Small intestine (tissue), 7 donors: ENCODE results near the gene APOF. TPM values are rescaled to one million over a fixed set of nuclear protein-coding genes. Genes with fewer than 3 reads are reported as not detected.
"Not testable (repeated sequence)": the region's sequence is repeated elsewhere in the genome, so short reads cannot be mapped to it uniquely, and the experiment has no call there.

Experiments
- DNase-seq, 2 donors: peaks; one replicate each; pipeline versions ENCODE4 v3.0.0 to v3.0.0-alpha.2; 2013
- FAIRE-seq: peaks from 2 replicates; lab custom pipeline; 2012; peaks lifted over from hg19 to GRCh38; lab: Jason Lieb, UNC
- H3K27ac ChIP-seq, 3 donors: one replicate each; pipeline ENCODE4 v1.5.1; 2013; ENCODE audit warnings: low read length in 2 of 3, mild to moderate bottlenecking in 2 of 3, control low read depth in 1 of 3, inconsistent platforms in 1 of 3, low read depth in 1 of 3, moderate library complexity in 1 of 3
- H3K27me3 ChIP-seq, 3 donors: one replicate each; pipeline ENCODE4 v1.6.1; 2013; ENCODE audit warnings: low read length in 3 of 3, inconsistent platforms in 1 of 3; ENCODE audit not compliant: control insufficient read depth in 3 of 3, insufficient read depth in 3 of 3
- H3K36me3 ChIP-seq, 3 donors: one replicate each; pipeline ENCODE4 v1.6.1; 2013; ENCODE audit warnings: low read length in 3 of 3, inconsistent platforms in 1 of 3, low read depth in 1 of 3, mild to moderate bottlenecking in 1 of 3, moderate library complexity in 1 of 3; ENCODE audit not compliant: control insufficient read depth in 3 of 3, insufficient read depth in 2 of 3
- H3K4me1 ChIP-seq, 3 donors: one replicate each; pipeline ENCODE4 v1.6.1; 2013; ENCODE audit warnings: low read length in 2 of 3, inconsistent platforms in 1 of 3, low read depth in 1 of 3, mild to moderate bottlenecking in 1 of 3, moderate library complexity in 1 of 3; ENCODE audit not compliant: control insufficient read depth in 3 of 3, insufficient read depth in 2 of 3
- H3K4me3 ChIP-seq, 3 donors: one replicate each; pipeline ENCODE4 v1.5.1; 2013; ENCODE audit warnings: low read length in 3 of 3, control low read depth in 1 of 3, inconsistent platforms in 1 of 3, low read depth in 1 of 3, mild to moderate bottlenecking in 1 of 3, moderate library complexity in 1 of 3
- H3K9me3 ChIP-seq, 2 donors: one replicate each; pipeline ENCODE4 v1.6.1; 2013; ENCODE audit warnings: low read depth in 1 of 2, low read length in 1 of 2; ENCODE audit not compliant: control insufficient read depth in 2 of 2, insufficient read depth in 1 of 2
- WGBS, 3 donors: extraction: QIAGEN DNeasy Blood & Tissue Kit; methylation state at CpG; one replicate each; pipeline ENCODE4 v1.1.7; 2013; 5-methylcytosine and 5-hydroxymethylcytosine counted together
- polyA plus RNA-seq, 4 donors: library from polyadenylated mRNA; stranded (reverse) in 3 of 4; unstranded in 1 of 4; fragments of 200-250 nt in 3 of 4; fragments of 120-200 nt in 1 of 4; gene quantifications; one replicate each; pipeline versions ENCODE4 v1.2.1 to v1.2.3, GENCODE V29; 2013
- donor health status: healthy with polysubstance abuse.
- donor health status: control.
- donor health status: control.
- donor health status: Bipolar disorder and iron deficiency.
- donor health status: healthy.

APOF gene
- polyA plus RNA-seq, 4 donors = 0.19 TPM; not detected in 3

DNA sequence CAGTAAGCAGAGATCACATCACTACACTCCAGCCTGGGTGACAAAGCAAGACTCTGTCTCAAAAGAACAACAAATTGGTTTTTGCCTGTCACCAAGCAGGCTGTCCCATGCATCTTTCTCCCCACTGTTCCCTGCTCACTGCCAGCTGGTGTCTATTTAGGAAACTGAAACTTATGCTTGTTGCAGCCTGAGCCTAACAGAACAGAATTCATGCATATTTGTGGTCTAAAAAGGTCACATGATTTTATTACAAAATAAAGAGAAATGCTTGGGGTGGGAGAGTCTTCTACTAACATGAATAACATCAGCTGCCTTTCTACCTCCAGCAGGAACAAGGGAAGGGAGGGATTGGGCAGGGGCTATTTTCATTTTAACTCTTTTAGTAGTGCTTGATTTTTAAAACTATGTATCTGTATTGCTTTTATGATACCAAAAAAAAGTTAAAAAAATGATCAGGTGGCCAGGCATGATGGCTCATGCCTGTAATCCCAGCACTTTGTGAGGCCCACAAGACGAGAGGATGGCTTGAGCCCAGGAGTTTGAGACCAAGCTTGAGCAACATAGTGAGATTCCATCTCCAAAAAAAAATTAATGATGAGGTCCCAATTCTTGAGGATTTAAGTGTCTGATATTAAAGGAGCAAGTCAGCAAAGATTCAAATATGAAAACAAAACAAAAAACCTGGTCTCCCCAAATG is 3.7 kb downstream of the APOF start:
- H3K27ac ChIP-seq = peak overlapping the region in 2 of 3 donors; percentile 74 to 91
- DNase-seq (peak in 1 of 2 donors; percentile 24), FAIRE-seq (no peak)
- H3K27me3 ChIP-seq = no peaks in the 10 kb centered on the region
- 0 to 19% (median 2%) methylated on average over 1 of the region's 1 CpG for WGBS, 3 donors
- no peaks in the 10 kb centered on the region for H3K9me3 ChIP-seq
- H3K4me1 ChIP-seq = no peaks in the 10 kb centered on the region
- H3K36me3 ChIP-seq = peaks cover 11 to 29% (median 20%) of the 10 kb centered on the region in 3 donors
- peak overlapping the region in 2 of 3 donors; percentile 80 to 87 for H3K4me3 ChIP-seq

DNA sequence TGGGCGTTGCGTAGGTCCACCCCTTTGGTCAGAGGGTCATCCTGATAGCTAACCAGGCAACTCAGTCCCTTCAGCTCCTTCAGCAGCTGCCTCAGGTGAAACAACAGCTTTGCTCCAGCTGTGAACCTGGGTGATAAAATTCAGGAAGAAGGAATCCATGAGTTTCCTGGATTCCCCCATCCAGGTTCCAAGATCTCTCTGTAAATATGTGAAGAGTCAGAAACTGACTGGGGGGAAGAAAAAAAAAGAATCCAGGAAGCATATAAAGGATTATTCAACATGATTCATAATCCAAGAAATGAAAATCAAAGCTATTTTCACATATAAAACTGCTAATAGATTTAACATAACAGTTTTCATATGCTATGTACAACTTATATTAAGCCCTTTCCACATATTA is 11.3 kb downstream of the APOF start:
- 95 to 96% (median 95%) methylated on average over 2 of the region's 2 CpGs for WGBS, 3 donors
- no peak for DNase-seq
- Histone ChIP-seq H3K9me3 (no peaks in the 10 kb centered on the region), H3K4me3 (no peak overlapping the region), H3K27me3 (no peaks in the 10 kb centered on the region), H3K36me3 (peaks cover 31 to 88% (median 49%) of the 10 kb centered on the region in 3 donors), H3K4me1 (no peaks in the 10 kb centered on the region), H3K27ac (no peak overlapping the region)
- no peak for FAIRE-seq

DNA sequence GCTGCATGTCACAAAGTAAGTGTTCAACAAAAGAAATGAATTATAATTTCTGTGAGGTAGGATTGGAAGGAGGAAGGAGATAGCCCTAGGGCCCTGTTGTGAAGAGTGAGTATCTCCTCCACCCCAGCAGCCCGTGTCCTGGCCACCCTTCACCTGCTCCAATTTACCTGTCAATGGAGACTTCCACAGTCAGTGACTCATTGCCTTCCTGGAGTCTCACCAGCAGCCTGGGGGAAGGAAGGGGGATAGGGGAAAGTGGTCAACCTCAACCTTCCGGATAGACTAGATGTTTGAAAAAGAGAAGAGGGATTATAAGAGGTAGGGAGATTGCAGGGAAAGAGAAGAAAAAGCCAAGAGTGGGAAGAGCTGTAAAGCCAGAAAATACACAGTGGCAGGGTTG is 12.0 kb downstream of the APOF start:
- Histone ChIP-seq H3K4me3 (no peak overlapping the region), H3K27ac (no peak overlapping the region), H3K27me3 (no peaks in the 10 kb centered on the region), H3K36me3 (peaks cover 32 to 87% (median 45%) of the 10 kb centered on the region in 3 donors), H3K9me3 (no peaks in the 10 kb centered on the region), H3K4me1 (no peaks in the 10 kb centered on the region)
- 82 to 98% (median 92%) methylated on average over 2 of the region's 2 CpGs for WGBS, 3 donors
- FAIRE-seq = no peak
- DNase-seq = no peak

DNA sequence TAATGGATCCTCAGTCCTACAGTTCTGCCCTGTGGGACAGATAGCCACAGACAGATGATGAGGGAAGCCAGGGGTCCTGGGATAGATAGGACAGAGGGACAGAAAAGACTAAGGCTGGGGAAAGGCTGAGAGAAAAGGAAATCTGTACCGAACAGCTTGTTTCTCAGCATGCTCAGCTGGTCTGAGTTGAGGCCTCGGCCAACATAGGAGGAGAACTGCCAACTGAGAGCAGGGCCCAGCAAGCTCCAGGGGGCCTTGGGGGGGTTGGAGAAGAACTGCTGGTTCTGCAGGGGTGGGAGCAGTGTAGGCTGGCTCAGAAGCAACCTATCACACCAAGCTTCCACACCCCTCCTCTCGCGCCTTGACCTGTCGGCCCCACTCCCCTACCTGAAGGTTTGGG is 13.9 kb downstream of the APOF start:
- no peak for FAIRE-seq
- Histone ChIP-seq H3K4me3 (no peak overlapping the region), H3K27me3 (no peaks in the 10 kb centered on the region), H3K4me1 (no peaks in the 10 kb centered on the region), H3K27ac (no peak overlapping the region), H3K9me3 (no peaks in the 10 kb centered on the region), H3K36me3 (peaks cover 27 to 86% (median 31%) of the 10 kb centered on the region in 3 donors)
- 96 to 98% (median 97%) methylated on average over 5 of the region's 5 CpGs for WGBS, 3 donors
- DNase-seq = no peak

DNA sequence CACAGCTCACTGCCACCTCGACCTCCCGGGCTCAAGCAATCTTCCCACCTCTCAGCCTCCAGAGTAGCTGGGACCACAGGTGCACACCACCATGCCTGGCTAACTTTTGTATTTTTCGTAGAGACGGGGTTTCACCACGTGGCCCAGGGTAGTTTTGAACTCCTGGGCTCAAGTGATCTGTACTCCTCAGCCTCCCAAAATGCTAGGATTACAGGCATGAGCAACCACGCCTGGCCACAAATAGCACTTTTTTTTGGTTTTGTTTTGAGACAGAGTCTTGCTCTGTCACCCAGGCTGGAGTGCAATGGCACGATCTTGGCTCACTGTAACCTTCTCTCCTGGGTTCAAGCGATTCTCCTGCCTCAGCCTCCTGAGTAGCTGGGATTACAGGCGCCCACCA is 15.4 kb downstream of the APOF start:
- H3K27me3 ChIP-seq, FAIRE-seq, H3K4me1 ChIP-seq, DNase-seq, H3K4me3 ChIP-seq, H3K9me3 ChIP-seq, H3K27ac ChIP-seq: not testable (repeated sequence)
- WGBS, 3 donors = 90 to 92% (median 91%) methylated on average over 9 of the region's 9 CpGs
- peaks cover 34 to 87% (median 41%) of the 10 kb centered on the region in 3 donors for H3K36me3 ChIP-seq

DNA sequence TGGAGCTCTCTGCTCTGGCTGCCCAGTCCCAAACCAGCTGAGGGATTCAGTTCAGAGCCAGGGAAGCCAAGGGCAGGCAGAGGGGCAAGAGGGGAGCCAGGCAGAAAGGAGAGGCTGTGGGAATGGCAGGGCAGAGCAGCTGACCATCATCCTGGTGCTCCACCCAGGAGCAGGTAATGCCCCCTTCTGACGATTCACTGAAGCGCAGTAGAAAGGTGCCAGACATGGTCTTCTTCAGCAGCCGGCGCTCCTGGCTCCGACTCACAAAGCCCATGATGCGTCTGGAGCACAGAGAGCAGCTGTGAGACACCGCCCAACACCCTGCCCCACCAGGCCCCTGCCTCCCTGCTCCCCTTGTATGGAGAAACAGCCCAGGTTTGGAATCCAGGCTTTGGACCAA is 16.0 kb downstream of the APOF start:
- Histone ChIP-seq H3K4me1 (peaks cover 0 to under 1% (median 0%) of the 10 kb centered on the region in 3 donors), H3K4me3 (no peak overlapping the region), H3K27ac (no peak overlapping the region), H3K27me3 (no peaks in the 10 kb centered on the region), H3K36me3 (peaks cover 34 to 84% (median 40%) of the 10 kb centered on the region in 3 donors), H3K9me3 (no peaks in the 10 kb centered on the region)
- no peak for FAIRE-seq
- 87 to 89% (median 88%) methylated on average over 7 of the region's 7 CpGs for WGBS, 3 donors
- DNase-seq = no peak

DNA sequence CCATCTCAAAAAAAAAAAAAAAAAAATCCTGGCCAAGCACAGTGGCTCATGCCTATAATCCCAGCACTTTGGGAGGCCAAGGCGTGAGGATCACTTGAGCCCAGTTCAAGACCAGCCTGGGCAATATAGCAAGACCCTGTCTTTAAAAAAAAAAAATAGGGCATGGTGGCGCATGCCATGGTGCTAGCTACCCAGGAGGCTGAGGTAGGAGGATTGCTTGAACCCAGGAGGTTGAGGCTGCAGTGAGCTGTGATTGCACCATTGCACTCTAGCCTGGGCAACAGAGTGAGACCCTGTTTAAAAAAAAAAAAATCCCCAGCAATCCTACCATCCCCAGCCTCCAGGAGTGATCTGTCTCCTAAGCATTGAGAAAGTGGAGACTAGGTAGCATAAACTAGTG is 20.4 kb downstream of the APOF start:
- H3K4me3 ChIP-seq, DNase-seq, FAIRE-seq: not testable (repeated sequence)

DNA sequence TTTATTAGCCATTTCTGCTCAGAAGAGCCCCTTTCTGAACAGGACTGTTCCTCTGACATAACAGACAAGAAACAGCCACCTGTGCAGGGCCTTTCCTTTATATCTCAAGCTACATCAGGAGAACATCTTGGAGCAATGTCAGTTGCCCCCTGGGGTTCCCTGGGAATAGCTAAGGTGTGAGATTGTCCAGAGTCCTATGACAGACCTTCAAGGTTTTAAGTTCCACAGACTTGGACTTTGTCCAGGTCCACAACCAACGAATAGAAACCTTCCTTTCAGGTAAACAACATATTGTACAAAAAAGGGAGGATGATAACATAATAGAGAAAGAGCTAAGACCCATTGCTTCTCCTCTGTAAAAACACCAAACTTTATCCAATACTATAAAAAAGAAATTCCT is 21.0 kb downstream of the APOF start:
- Histone ChIP-seq H3K27ac (peak overlapping the region in 1 of 3 donors; percentile 39), H3K27me3 (no peaks in the 10 kb centered on the region), H3K36me3 (peaks cover 15 to 45% (median 17%) of the 10 kb centered on the region in 3 donors), H3K4me3 (no peak overlapping the region), H3K4me1 (peaks cover 0 to 6% (median 0%) of the 10 kb centered on the region in 3 donors), H3K9me3 (no peaks in the 10 kb centered on the region)
- peak; percentile 40 to 58 for DNase-seq
- no peak for FAIRE-seq
- 14 to 31% (median 17%) methylated on average over 1 of the region's 1 CpG for WGBS, 3 donors

More for the DNA sequence above, 20.4 kb downstream of the APOF start:
- not testable (repeated sequence) for H3K27me3 ChIP-seq, H3K9me3 ChIP-seq, H3K27ac ChIP-seq, H3K4me1 ChIP-seq
- WGBS, 3 donors = 94 to 99% (median 98%) methylated on average over 2 of the region's 2 CpGs
- H3K36me3 ChIP-seq = peaks cover 17 to 52% (median 23%) of the 10 kb centered on the region in 3 donors

DNA sequence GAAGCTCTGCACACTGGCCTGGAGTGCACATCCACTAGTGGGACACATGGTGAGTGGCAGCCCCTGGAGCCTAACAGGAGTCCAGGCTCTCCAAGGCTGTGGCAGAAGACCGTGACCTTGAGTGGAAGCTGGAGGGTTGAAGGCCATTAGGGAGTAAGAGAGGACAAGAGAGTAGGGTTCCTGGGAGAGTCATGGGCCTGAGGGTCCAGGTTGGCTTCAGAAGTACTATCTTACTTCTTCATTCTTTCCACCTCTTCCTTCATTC is 23.6 kb downstream of the APOF start:
- Histone ChIP-seq H3K27me3 (no peaks in the 10 kb centered on the region), H3K36me3 (peaks cover 8 to 25% (median 12%) of the 10 kb centered on the region in 3 donors), H3K9me3 (no peaks in the 10 kb centered on the region), H3K4me3 (no peak overlapping the region), H3K27ac (peak overlapping the region in 2 of 3 donors; percentile 7 to 82), H3K4me1 (peaks cover 0 to 11% (median 0%) of the 10 kb centered on the region in 3 donors)
- 90 to 95% (median 91%) methylated on average over 1 of the region's 1 CpG for WGBS, 3 donors
- DNase-seq (no peak), FAIRE-seq (no peak)
